PFSK-1 (cell line): ENCODE data around the gene HAPLN2.

Experiments used
- FOXP2 ChIP-seq: optimal IDR thresholded peaks from 2 replicates; pipeline ENCODE3; 2011; ENCODE audit warnings: borderline replicate concordance, control low read depth, inconsistent platforms; ENCODE audit not compliant: insufficient read depth; ENCODE audit errors: extremely low read length, extremely low read depth
- POLR2AphosphoS5 ChIP-seq: IDR thresholded peaks from 2 replicates; pipeline ENCODE4 v1.6.1; 2012; ENCODE audit warnings: low read depth, mild to moderate bottlenecking, control low read depth, low read length, moderate library complexity
- SIN3A ChIP-seq: IDR thresholded peaks from 2 replicates; pipeline ENCODE4 v1.6.1; 2012; ENCODE audit warnings: mild to moderate bottlenecking, low read length, moderate library complexity, borderline replicate concordance; ENCODE audit not compliant: insufficient read depth
- TAF1 ChIP-seq: IDR thresholded peaks from 2 replicates; pipeline ENCODE4 v1.6.1; 2012; ENCODE audit warnings: low read length, control low read depth, borderline replicate concordance; ENCODE audit not compliant: insufficient read depth
- TF ChIP-seq, protein P1 (sequence below), 2 experiments: IDR thresholded peaks; 2 replicates each; pipeline versions ENCODE4 v1.6.1 to v1.8.0; 2011 to 2012; ENCODE audit warnings: low read depth in 2 of 2, low read length in 2 of 2, control low read depth in 1 of 2, inconsistent platforms in 1 of 2, mild to moderate bottlenecking in 1 of 2, moderate library complexity in 1 of 2; ENCODE audit not compliant: insufficient read depth in 1 of 2

Gene HAPLN2

DNA sequence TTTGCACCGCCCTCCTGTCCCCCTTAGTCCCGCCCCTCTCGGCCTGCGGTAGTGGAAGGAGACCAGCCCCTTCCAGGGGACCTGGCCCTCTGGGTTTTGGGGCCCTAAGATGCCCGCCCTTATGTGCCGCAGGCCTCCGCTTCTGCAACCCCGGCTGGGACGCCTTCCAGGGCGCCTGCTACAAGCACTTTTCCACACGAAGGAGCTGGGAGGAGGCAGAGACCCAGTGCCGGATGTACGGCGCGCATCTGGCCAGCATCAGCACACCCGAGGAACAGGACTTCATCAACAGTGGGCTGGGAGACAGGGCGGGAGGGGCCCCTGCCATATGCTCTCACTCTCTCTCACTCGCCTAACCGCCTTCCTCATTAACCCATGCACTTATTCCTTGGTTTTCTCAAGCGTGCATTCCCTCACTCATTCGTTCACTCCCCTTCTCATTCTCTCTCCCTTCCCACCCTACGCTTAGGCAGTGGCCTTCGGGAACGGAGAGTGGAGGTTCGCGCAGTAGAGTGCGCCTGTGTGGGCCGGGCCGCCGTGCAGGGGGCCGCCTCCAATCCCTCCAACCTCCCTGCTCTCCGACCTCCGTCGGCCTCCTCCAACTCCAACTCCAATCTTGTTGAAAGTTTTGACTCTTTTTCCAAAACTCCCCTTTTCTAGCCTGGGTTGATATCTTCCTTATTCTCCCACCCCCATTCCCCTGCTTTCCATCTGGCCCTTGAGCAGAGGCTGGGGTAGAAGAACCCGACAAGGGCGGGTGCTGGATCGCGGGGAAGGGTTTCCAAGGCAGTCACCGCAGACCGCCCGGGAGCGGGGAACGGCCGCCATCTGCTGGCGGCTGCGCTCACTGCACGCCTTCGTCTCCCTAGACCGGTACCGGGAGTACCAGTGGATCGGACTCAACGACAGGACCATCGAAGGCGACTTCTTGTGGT lies 37.9 kb downstream of the HAPLN2 start:
- no peak for TF ChIP-seq POLR2AphosphoS5
- TF ChIP-seq, protein P1, sequence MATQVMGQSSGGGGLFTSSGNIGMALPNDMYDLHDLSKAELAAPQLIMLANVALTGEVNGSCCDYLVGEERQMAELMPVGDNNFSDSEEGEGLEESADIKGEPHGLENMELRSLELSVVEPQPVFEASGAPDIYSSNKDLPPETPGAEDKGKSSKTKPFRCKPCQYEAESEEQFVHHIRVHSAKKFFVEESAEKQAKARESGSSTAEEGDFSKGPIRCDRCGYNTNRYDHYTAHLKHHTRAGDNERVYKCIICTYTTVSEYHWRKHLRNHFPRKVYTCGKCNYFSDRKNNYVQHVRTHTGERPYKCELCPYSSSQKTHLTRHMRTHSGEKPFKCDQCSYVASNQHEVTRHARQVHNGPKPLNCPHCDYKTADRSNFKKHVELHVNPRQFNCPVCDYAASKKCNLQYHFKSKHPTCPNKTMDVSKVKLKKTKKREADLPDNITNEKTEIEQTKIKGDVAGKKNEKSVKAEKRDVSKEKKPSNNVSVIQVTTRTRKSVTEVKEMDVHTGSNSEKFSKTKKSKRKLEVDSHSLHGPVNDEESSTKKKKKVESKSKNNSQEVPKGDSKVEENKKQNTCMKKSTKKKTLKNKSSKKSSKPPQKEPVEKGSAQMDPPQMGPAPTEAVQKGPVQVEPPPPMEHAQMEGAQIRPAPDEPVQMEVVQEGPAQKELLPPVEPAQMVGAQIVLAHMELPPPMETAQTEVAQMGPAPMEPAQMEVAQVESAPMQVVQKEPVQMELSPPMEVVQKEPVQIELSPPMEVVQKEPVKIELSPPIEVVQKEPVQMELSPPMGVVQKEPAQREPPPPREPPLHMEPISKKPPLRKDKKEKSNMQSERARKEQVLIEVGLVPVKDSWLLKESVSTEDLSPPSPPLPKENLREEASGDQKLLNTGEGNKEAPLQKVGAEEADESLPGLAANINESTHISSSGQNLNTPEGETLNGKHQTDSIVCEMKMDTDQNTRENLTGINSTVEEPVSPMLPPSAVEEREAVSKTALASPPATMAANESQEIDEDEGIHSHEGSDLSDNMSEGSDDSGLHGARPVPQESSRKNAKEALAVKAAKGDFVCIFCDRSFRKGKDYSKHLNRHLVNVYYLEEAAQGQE (IDR thresholded peaks at IDR 0.05; ENCODE audit: insufficient read depth in 1 of 2, low read depth in 2 of 2, low read length in 2 of 2): peak; percentile 46 to 51; a peak in 3 of 4 replicates

DNA sequence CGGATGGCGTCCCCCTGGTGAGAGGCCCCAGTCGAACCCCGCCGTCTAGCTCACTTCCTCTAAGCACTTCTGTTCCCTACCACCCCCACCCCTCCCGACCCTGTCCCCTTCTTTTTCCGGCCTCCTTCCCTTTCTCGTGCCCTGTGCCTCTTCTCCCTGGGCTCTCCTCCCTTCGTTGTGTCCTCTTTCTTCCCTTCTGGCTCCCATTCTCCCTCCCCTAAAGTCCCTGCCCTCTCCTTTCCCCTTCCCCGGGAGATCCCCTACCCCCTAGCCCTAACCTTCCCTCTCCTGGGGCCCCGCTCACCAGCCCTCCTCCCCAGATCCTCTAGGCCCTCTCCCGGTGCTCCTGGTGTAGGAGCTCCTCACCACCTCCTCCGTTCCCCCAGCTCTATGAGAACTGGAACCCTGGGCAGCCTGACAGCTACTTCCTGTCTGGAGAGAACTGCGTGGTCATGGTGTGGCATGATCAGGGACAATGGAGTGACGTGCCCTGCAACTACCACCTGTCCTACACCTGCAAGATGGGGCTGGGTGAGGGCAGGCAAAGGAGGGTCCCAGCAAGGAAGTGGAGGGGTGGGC lies 38.6 kb downstream of the HAPLN2 start:
- TF ChIP-seq POLR2AphosphoS5: no peak
- TF ChIP-seq SIN3A: no peak
- TF ChIP-seq, protein P1 (IDR thresholded peaks at IDR 0.05; ENCODE audit: insufficient read depth in 1 of 2, low read depth in 2 of 2, low read length in 2 of 2): no peak
- no peak for TF ChIP-seq TAF1
- no peak for TF ChIP-seq FOXP2

DNA sequence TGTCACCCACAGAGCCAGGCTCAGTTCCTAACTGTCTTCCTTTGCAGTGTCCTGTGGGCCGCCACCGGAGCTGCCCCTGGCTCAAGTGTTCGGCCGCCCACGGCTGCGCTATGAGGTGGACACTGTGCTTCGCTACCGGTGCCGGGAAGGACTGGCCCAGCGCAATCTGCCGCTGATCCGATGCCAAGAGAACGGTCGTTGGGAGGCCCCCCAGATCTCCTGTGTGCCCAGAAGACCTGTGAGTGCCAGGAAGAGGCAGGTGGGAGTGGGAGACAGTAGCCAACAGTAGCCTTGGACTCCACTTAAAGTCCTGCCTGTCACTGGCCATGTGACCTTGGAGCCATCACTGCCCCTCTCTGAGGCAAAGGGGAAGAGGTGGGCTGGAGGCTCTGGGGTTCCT lies 39.3 kb downstream of the HAPLN2 start:
- TF ChIP-seq SIN3A (no peak), TAF1 (no peak), FOXP2 (no peak), POLR2AphosphoS5 (no peak)
- TF ChIP-seq, protein P1 (IDR thresholded peaks at IDR 0.05; ENCODE audit: insufficient read depth in 1 of 2, low read depth in 2 of 2, low read length in 2 of 2): no peak

DNA sequence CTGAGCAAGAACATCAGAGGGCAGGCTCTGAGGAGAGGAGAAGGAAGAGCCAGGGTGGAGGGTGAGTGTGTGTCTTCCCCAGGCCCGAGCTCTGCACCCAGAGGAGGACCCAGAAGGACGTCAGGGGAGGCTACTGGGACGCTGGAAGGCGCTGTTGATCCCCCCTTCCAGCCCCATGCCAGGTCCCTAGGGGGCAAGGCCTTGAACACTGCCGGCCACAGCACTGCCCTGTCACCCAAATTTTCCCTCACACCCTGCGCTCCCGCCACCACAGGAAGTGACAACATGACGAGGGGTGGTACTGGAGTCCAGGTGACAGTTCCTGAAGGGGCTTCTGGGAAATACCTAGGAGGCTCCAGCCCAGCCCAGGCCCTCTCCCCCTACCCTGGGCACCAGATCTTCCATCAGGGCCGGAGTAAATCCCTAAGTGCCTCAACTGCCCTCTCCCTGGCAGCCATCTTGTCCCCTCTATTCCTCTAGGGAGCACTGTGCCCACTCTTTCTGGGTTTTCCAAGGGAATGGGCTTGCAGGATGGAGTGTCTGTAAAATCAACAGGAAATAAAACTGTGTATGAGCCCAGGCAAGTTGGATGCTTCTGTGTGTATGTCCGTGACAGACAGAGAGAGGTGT lies 39.8 kb downstream of the HAPLN2 start:
- TF ChIP-seq SIN3A (no peak), TAF1 (no peak), FOXP2 (no peak), POLR2AphosphoS5 (no peak)
- TF ChIP-seq, protein P1 (IDR thresholded peaks at IDR 0.05; ENCODE audit: insufficient read depth in 1 of 2, low read depth in 2 of 2, low read length in 2 of 2): no peak
